ENCODE results near the gene DGKI. TPM values are rescaled to one million over a fixed set of nuclear protein-coding genes. Genes with fewer than 3 reads are reported as not detected.

DGKI gene
- total RNA-seq, 2 experiments from 2014 or later, result 0.53 to 0.91 TPM

GRCh38 chr7:137647905-137648565 is 198.7 kb downstream of the DGKI start:
- ChIA-PET CTCF (interaction anchor here (0.6 kb wide), 1 partner anchor 9 kb away, joined by 3 read pairs; no protein-coding TSS in a partner anchor), POLR2A (no interaction called here)
- no peaks in the 10 kb centered on the region for H3K36me3 Mint-ChIP-seq (ENCODE audit: low read depth)
- no peak overlapping the region for H3K27ac Mint-ChIP-seq
- no peak overlapping the region for H3K4me3 Mint-ChIP-seq
- no peaks in the 10 kb centered on the region for H3K4me1 Mint-ChIP-seq
- no peaks in the 10 kb centered on the region for H3K9me3 Mint-ChIP-seq
- no peak for DNase-seq
- H3K27me3 Mint-ChIP-seq, result no peaks in the 10 kb centered on the region

- no peak overlapping the region for H3K27ac Mint-ChIP-seq
- ChIA-PET POLR2A (no interaction called here), CTCF (no interaction called here)
- H3K9me3 Mint-ChIP-seq, result no peaks in the 10 kb centered on the region
- no peaks in the 10 kb centered on the region for H3K36me3 Mint-ChIP-seq (ENCODE audit: low read depth)
- no peak overlapping the region for H3K4me3 Mint-ChIP-seq
- no peak for DNase-seq
- no peaks in the 10 kb centered on the region for H3K4me1 Mint-ChIP-seq
- H3K27me3 Mint-ChIP-seq, result no peaks in the 10 kb centered on the region
Measured at GRCh38 chr7:137642472-137642871, 204.3 kb downstream of the DGKI start.

GRCh38 chr7:137642031-137642430 is 204.7 kb downstream of the DGKI start:
- H3K4me1 Mint-ChIP-seq, result no peaks in the 10 kb centered on the region
- H3K9me3 Mint-ChIP-seq, result no peaks in the 10 kb centered on the region
- ChIA-PET POLR2A (no interaction called here), CTCF (interaction anchor here (1.3 kb wide), 1 partner anchor 14 kb away, joined by 5 read pairs; no protein-coding TSS in a partner anchor)
- H3K27me3 Mint-ChIP-seq, result no peaks in the 10 kb centered on the region
- DNase-seq, result no peak
- H3K36me3 Mint-ChIP-seq (ENCODE audit: low read depth), result no peaks in the 10 kb centered on the region
- H3K4me3 Mint-ChIP-seq, result no peak overlapping the region
- no peak overlapping the region for H3K27ac Mint-ChIP-seq

GRCh38 chr7:137636376-137636775 is 210.4 kb downstream of the DGKI start:
- CTCF ChIA-PET, result interaction anchor here (0.9 to 1.3 kb wide), 2 partner anchors 10 to 20 kb away, joined by 3 read pairs; no protein-coding TSS in a partner anchor
- H3K27ac Mint-ChIP-seq, result no peak overlapping the region
- POLR2A ChIA-PET, result no interaction called here
- H3K36me3 Mint-ChIP-seq (ENCODE audit: low read depth), result no peaks in the 10 kb centered on the region
- no peaks in the 10 kb centered on the region for H3K4me1 Mint-ChIP-seq
- H3K9me3 Mint-ChIP-seq, result no peaks in the 10 kb centered on the region
- no peak overlapping the region for H3K4me3 Mint-ChIP-seq
- no peak for DNase-seq
- no peaks in the 10 kb centered on the region for H3K27me3 Mint-ChIP-seq

GRCh38 chr7:137635874-137636273 is 210.9 kb downstream of the DGKI start:
- POLR2A ChIA-PET, result no interaction called here
- H3K27ac Mint-ChIP-seq, result no peak overlapping the region
- no peaks in the 10 kb centered on the region for H3K9me3 Mint-ChIP-seq
- CTCF ChIA-PET, result interaction anchor here (0.9 to 1.9 kb wide), 2 partner anchors 9 to 21 kb away, joined by 3 to 8 read pairs; no protein-coding TSS in a partner anchor
- DNase-seq, result no peak
- H3K36me3 Mint-ChIP-seq (ENCODE audit: low read depth), result no peaks in the 10 kb centered on the region
- no peaks in the 10 kb centered on the region for H3K27me3 Mint-ChIP-seq
- no peaks in the 10 kb centered on the region for H3K4me1 Mint-ChIP-seq
- no peak overlapping the region for H3K4me3 Mint-ChIP-seq

- Mint-ChIP-seq H3K4me1 (no peaks in the 10 kb centered on the region), H3K4me3 (no peak overlapping the region), H3K27me3 (no peaks in the 10 kb centered on the region), H3K36me3 (ENCODE audit: low read depth) (no peaks in the 10 kb centered on the region), H3K9me3 (no peaks in the 10 kb centered on the region), H3K27ac (no peak overlapping the region)
- ChIA-PET CTCF (interaction anchor here (1.9 kb wide), 1 partner anchor 9 kb away, joined by 8 read pairs; no protein-coding TSS in a partner anchor), POLR2A (no interaction called here)
- DNase-seq, result no peak
Measured at GRCh38 chr7:137635132-137635531, 211.6 kb downstream of the DGKI start.

GRCh38 chr7:137634356-137634755 is 212.4 kb downstream of the DGKI start:
- H3K36me3 Mint-ChIP-seq (ENCODE audit: low read depth), result no peaks in the 10 kb centered on the region
- no peak overlapping the region for H3K27ac Mint-ChIP-seq
- ChIA-PET CTCF (interaction anchor here (1.9 kb wide), 1 partner anchor 8 kb away, joined by 8 read pairs; no protein-coding TSS in a partner anchor), POLR2A (no interaction called here)
- H3K4me3 Mint-ChIP-seq, result no peak overlapping the region
- no peak for DNase-seq
- no peaks in the 10 kb centered on the region for H3K4me1 Mint-ChIP-seq
- no peaks in the 10 kb centered on the region for H3K9me3 Mint-ChIP-seq
- H3K27me3 Mint-ChIP-seq, result no peaks in the 10 kb centered on the region

- Mint-ChIP-seq H3K4me1 (no peaks in the 10 kb centered on the region), H3K4me3 (no peak overlapping the region), H3K9me3 (no peaks in the 10 kb centered on the region), H3K36me3 (ENCODE audit: low read depth) (no peaks in the 10 kb centered on the region), H3K27me3 (no peaks in the 10 kb centered on the region), H3K27ac (no peak overlapping the region)
- POLR2A ChIA-PET, result no interaction called here
- CTCF ChIA-PET, result no interaction called here
- no peak for DNase-seq
Measured at GRCh38 chr7:137633133-137633532, 213.6 kb downstream of the DGKI start.

GRCh38 chr7:137628216-137628615 is 218.6 kb downstream of the DGKI start:
- Mint-ChIP-seq H3K36me3 (ENCODE audit: low read depth) (no peaks in the 10 kb centered on the region), H3K27me3 (peaks cover 1% of the 10 kb centered on the region), H3K9me3 (no peaks in the 10 kb centered on the region), H3K27ac (no peak overlapping the region), H3K4me1 (no peaks in the 10 kb centered on the region), H3K4me3 (no peak overlapping the region)
- CTCF ChIA-PET, result interaction anchor here (0.9 to 2.3 kb wide), 2 partner anchors 12 kb away, joined by 3 to 18 read pairs; no protein-coding TSS in a partner anchor
- no peak for DNase-seq
- POLR2A ChIA-PET, result no interaction called here

GRCh38 chr7:137626469-137627067 is 220.2 kb downstream of the DGKI start:
- Mint-ChIP-seq H3K9me3 (no peaks in the 10 kb centered on the region), H3K27ac (no peak overlapping the region), H3K4me3 (no peak overlapping the region), H3K4me1 (no peaks in the 10 kb centered on the region), H3K36me3 (ENCODE audit: low read depth) (no peaks in the 10 kb centered on the region), H3K27me3 (peaks cover 1% of the 10 kb centered on the region)
- DNase-seq, result peak; percentile 42
- POLR2A ChIA-PET, result no interaction called here
- CTCF ChIA-PET, result interaction anchor here (0.7 to 2.3 kb wide), 11 partner anchors 8 to 274 kb away, joined by 3 to 18 read pairs (median 3); no protein-coding TSS in a partner anchor

- H3K27me3 Mint-ChIP-seq, result peaks cover 1% of the 10 kb centered on the region
- no peaks in the 10 kb centered on the region for H3K36me3 Mint-ChIP-seq (ENCODE audit: low read depth)
- DNase-seq, result no peak
- H3K4me3 Mint-ChIP-seq, result no peak overlapping the region
- ChIA-PET POLR2A (no interaction called here), CTCF (interaction anchor here (1.1 to 1.3 kb wide), 3 partner anchors 12 to 275 kb away, joined by 3 to 4 read pairs (median 3); no protein-coding TSS in a partner anchor)
- H3K9me3 Mint-ChIP-seq, result no peaks in the 10 kb centered on the region
- H3K27ac Mint-ChIP-seq, result no peak overlapping the region
- H3K4me1 Mint-ChIP-seq, result no peaks in the 10 kb centered on the region
Measured at GRCh38 chr7:137625197-137625596, 221.6 kb downstream of the DGKI start.

- Mint-ChIP-seq H3K36me3 (ENCODE audit: low read depth) (no peaks in the 10 kb centered on the region), H3K4me1 (no peaks in the 10 kb centered on the region), H3K9me3 (no peaks in the 10 kb centered on the region), H3K4me3 (no peak overlapping the region), H3K27ac (no peak overlapping the region), H3K27me3 (no peaks in the 10 kb centered on the region)
- POLR2A ChIA-PET, result no interaction called here
- no peak for DNase-seq
- CTCF ChIA-PET, result no interaction called here
Measured at GRCh38 chr7:137619181-137619580, 227.6 kb downstream of the DGKI start.

GRCh38 chr7:137618748-137619147 is 228.0 kb downstream of the DGKI start:
- no peaks in the 10 kb centered on the region for H3K36me3 Mint-ChIP-seq (ENCODE audit: low read depth)
- ChIA-PET POLR2A (no interaction called here), CTCF (no interaction called here)
- no peak overlapping the region for H3K27ac Mint-ChIP-seq
- DNase-seq, result no peak
- no peak overlapping the region for H3K4me3 Mint-ChIP-seq
- no peaks in the 10 kb centered on the region for H3K4me1 Mint-ChIP-seq
- H3K27me3 Mint-ChIP-seq, result no peaks in the 10 kb centered on the region
- H3K9me3 Mint-ChIP-seq, result no peaks in the 10 kb centered on the region

All from activated CD4-positive, alpha-beta memory T cell treated with anti-CD3 and anti-CD28 coated beads, Interleukin-2, amount 10 ng/mL, durations not matched to agents 7 days and 5 days (primary cell).